GM21576 (cell line): ENCODE data around the gene CAMSAP3.

Experiments used
- ATAC-seq: cut with Tn5 transposase; IDR thresholded peaks from one replicate; pipeline ENCODE4 v1.9.1; 2021; ENCODE audit warnings: mild to moderate bottlenecking, moderate library complexity; ENCODE audit not compliant: unreplicated experiment

CAMSAP3 gene

GRCh38 chr19:7645656-7646425, 50.2 kb downstream of the CAMSAP3 start:
- no peak for ATAC-seq

- no peak for ATAC-seq
Observed at GRCh38 chr19:7646426-7646700, 50.7 kb downstream of the CAMSAP3 start.

GRCh38 chr19:7647156-7647555, 51.5 kb downstream of the CAMSAP3 start:
- no peak for ATAC-seq

GRCh38 chr19:7648265-7649014, 52.8 kb downstream of the CAMSAP3 start:
- ATAC-seq, result no peak

- no peak for ATAC-seq
Observed at GRCh38 chr19:7650148-7650547, 54.5 kb downstream of the CAMSAP3 start.

- ATAC-seq, result peak; percentile 53
Observed at GRCh38 chr19:7652061-7652641, 56.5 kb downstream of the CAMSAP3 start.

- ATAC-seq, result no peak
Observed at GRCh38 chr19:7654401-7654800, 58.7 kb downstream of the CAMSAP3 start.

- ATAC-seq, result no peak
Observed at GRCh38 chr19:7655581-7655980, 59.9 kb downstream of the CAMSAP3 start.

GRCh38 chr19:7657131-7657751, 61.6 kb downstream of the CAMSAP3 start:
- ATAC-seq, result no peak

GRCh38 chr19:7658219-7658686, 62.6 kb downstream of the CAMSAP3 start:
- peak; percentile 78 for ATAC-seq

GRCh38 chr19:7661744-7662538, 66.3 kb downstream of the CAMSAP3 start:
- ATAC-seq, result no peak

GRCh38 chr19:7662657-7663056, 67.0 kb downstream of the CAMSAP3 start:
- no peak for ATAC-seq

GRCh38 chr19:7663706-7664105, 68.0 kb downstream of the CAMSAP3 start:
- ATAC-seq, result no peak

- ATAC-seq, result no peak
Observed at GRCh38 chr19:7665076-7665475, 69.4 kb downstream of the CAMSAP3 start.
